HepG2 (cell line): ENCODE results near the gene U2AF1L4. TPM values are rescaled to one million over a fixed set of nuclear protein-coding genes. Genes with fewer than 3 reads are reported as not detected.

Source experiments
- ATAC-seq: fragments of 200-7000 bp; cut with Tn5 transposase; 3 replicates; pipeline ENCODE4 v1.9.1; 2020; ENCODE audit warnings: mild to moderate bottlenecking, moderate library complexity
- BruUV-seq: library from RNA; stranded (reverse); fragments of 400-500 nt; replicated peaks from 2 replicates; lab custom pipeline; 2021; lab: Mats Ljungman, UMichigan
- CTCF ChIA-PET: fragments of 300-600 bp; formaldehyde crosslinking; extraction: SDS; loops from one replicate; lab custom pipeline; 2021; ENCODE audit warnings: low total read pairs, inconsistent platforms, low intra/inter-chr PET ratio; lab: Yijun Ruan, JAX
- POLR2A ChIA-PET: fragments of 350-600 bp; sonication (Branson Sonifier 250); formaldehyde crosslinking; loops from one replicate; lab custom pipeline; 2020; ENCODE audit warnings: antibody characterized with exemption, inconsistent platforms; lab: Yijun Ruan, JAX
- DNase-seq: peaks from one replicate; pipeline ENCODE4 v3.0.0-alpha.2; 2015; ENCODE audit warnings: low spot score
- FAIRE-seq: peaks from 3 replicates; lab custom pipeline; 2011; peaks lifted over from hg19 to GRCh38; lab: Jason Lieb, UNC
- H2AFZ ChIP-seq: one replicate; pipeline ENCODE4 v1.6.1; 2011; ENCODE audit warnings: low read length, inconsistent platforms
- H3K27ac ChIP-seq: fragments of 300-600 bp; 3 replicates; pipeline ENCODE4 v1.8.0; 2011; ENCODE audit warnings: mixed run types, mild to moderate bottlenecking, mixed read lengths, low read length, inconsistent platforms; ENCODE audit not compliant: insufficient read depth; ENCODE audit errors: extremely low read length
- H3K27me3 ChIP-seq, 2 experiments: fragments of 200-600 bp in 1 of 2; 2 replicates in 1 of 2; 3 replicates in 1 of 2; pipeline versions ENCODE4 v1.6.0 to v1.8.0; 2011; ENCODE audit warnings: low read length in 2 of 2, mild to moderate bottlenecking in 2 of 2, moderate library complexity in 2 of 2, inconsistent platforms in 1 of 2; ENCODE audit not compliant: insufficient read depth in 2 of 2, control insufficient read depth in 1 of 2
- H3K36me3 ChIP-seq, 2 experiments: fragments of 200-600 bp in 1 of 2; replicated peaks in 1 of 2; 2 replicates in 1 of 2; 3 replicates in 1 of 2; pipeline versions ENCODE4 v1.5.1 to v1.8.0; 2011; ENCODE audit warnings: low read length in 2 of 2, inconsistent platforms in 1 of 2; ENCODE audit not compliant: insufficient read depth in 2 of 2, control insufficient read depth in 1 of 2
- H3K4me1 ChIP-seq: 2 replicates; pipeline ENCODE4 v1.5.1; 2012; ENCODE audit warnings: low read length, inconsistent platforms; ENCODE audit not compliant: insufficient read depth
- H3K4me2 ChIP-seq: 2 replicates; pipeline ENCODE4 v1.6.0; 2011; ENCODE audit warnings: low read depth, low read length, inconsistent platforms
- H3K4me3 ChIP-seq, 3 experiments: fragments of 200-600 bp in 1 of 3; sonication (generic), shearing (Covaris generic) in 1 of 3; replicated peaks in 1 of 3; 2 replicates each; pipeline ENCODE4 v1.5.1; 2011 to 2016; ENCODE audit warnings: low read length in 3 of 3, inconsistent platforms in 2 of 3, low read depth in 2 of 3, mild to moderate bottlenecking in 2 of 3, control low read depth in 1 of 3, mixed read lengths in 1 of 3; ENCODE audit not compliant: insufficient read depth in 1 of 3
- H3K79me2 ChIP-seq: one replicate; pipeline ENCODE4 v1.6.1; 2011; ENCODE audit warnings: low read length, inconsistent platforms; ENCODE audit not compliant: insufficient read depth
- H3K9ac ChIP-seq: 2 replicates; pipeline ENCODE4 v1.6.0; 2011; ENCODE audit warnings: mild to moderate bottlenecking, low read depth, low read length, inconsistent platforms; ENCODE audit not compliant: insufficient read depth
- H3K9me3 ChIP-seq: 2 replicates; pipeline ENCODE4 v1.5.1; 2012; ENCODE audit warnings: mild to moderate bottlenecking, low read length
- H4K20me1 ChIP-seq: 2 replicates; pipeline ENCODE4 v1.6.0; 2011; ENCODE audit warnings: inconsistent platforms, mild to moderate bottlenecking, low read length, moderate library complexity; ENCODE audit not compliant: insufficient read depth
- ETS1 ChIP-seq: sonication (generic); formaldehyde crosslinking; IDR thresholded peaks from 2 replicates; pipeline ENCODE4 v1.4.0; 2020; ENCODE audit warnings: missing genetic modification reagents
- FOXC1 ChIP-seq: sonication (generic); formaldehyde crosslinking; IDR thresholded peaks from 2 replicates; pipeline ENCODE4 v1.8.0; 2022; ENCODE audit warnings: mild to moderate bottlenecking, missing genetic modification reagents, borderline replicate concordance
- FOXO1 ChIP-seq: sonication (generic); formaldehyde crosslinking; IDR thresholded peaks from 2 replicates; pipeline ENCODE4 v1.4.0; 2020; ENCODE audit warnings: missing genetic modification reagents
- HES4 ChIP-seq: sonication (generic); formaldehyde crosslinking; IDR thresholded peaks from 2 replicates; pipeline ENCODE4 v1.9.0; 2021; ENCODE audit warnings: mild to moderate bottlenecking, missing genetic modification reagents, borderline replicate concordance
- HNRNPLL ChIP-seq: fragments of 200-400 bp; formaldehyde crosslinking; IDR thresholded peaks from 2 replicates; pipeline ENCODE4 v1.6.1; 2017; ENCODE audit warnings: mild to moderate bottlenecking, low read depth, low read length; ENCODE audit not compliant: poor library complexity, severe bottlenecking
- NFYC ChIP-seq: IDR thresholded peaks from 2 replicates; pipeline ENCODE4 v1.6.1; 2016; ENCODE audit warnings: missing genetic modification reagents, missing compliant biosample characterization
- PRDM15 ChIP-seq: sonication (generic); formaldehyde crosslinking; IDR thresholded peaks from 2 replicates; pipeline ENCODE4 v1.4.0; 2020; ENCODE audit warnings: missing genetic modification reagents
- SAP130 ChIP-seq: IDR thresholded peaks from 2 replicates; pipeline ENCODE4 v1.6.1; 2016; ENCODE audit warnings: low read depth
- SMAD1 ChIP-seq: sonication (generic); formaldehyde crosslinking; IDR thresholded peaks from 2 replicates; pipeline ENCODE4 v1.4.0; 2020; ENCODE audit warnings: missing genetic modification reagents, low read depth, mild to moderate bottlenecking, borderline replicate concordance
- THAP7 ChIP-seq: sonication (generic); formaldehyde crosslinking; IDR thresholded peaks from 2 replicates; pipeline ENCODE4 v1.8.1; 2023; ENCODE audit warnings: mild to moderate bottlenecking, missing genetic modification reagents
- ZNF644 ChIP-seq: IDR thresholded peaks from 2 replicates; pipeline ENCODE4 v1.6.1; 2016; ENCODE audit warnings: low read depth
- WGBS: methylation state at CpG from one replicate; pipeline ENCODE4 v1.1.6; 2017; ENCODE audit warnings: low lambda C conversion rate; 5-methylcytosine and 5-hydroxymethylcytosine counted together
- in situ Hi-C: cut with HindIII; loops from 2 replicates; pipeline ENCODE4 v1.10.0; 2017; ENCODE audit warnings: low pct_unique_long_range_greater_than_20kb; ENCODE audit not compliant: extremely low pct_ligation_motif_present
- intact Hi-C: fragments of 100-400 bp; cut with micrococcal nuclease; formaldehyde crosslinking; loops from one replicate; pipeline ENCODE4 v1.10.0; 2022; ENCODE audit not compliant: unreplicated experiment
- polyA plus RNA-seq, 8 experiments: library from polyadenylated mRNA; depleted of rRNA in 3 of 8; stranded (reverse) in 7 of 8; unstranded in 1 of 8; fragments of >200 nt; fragmentation: Illumina TruSeq in 4 of 8; extraction: Trizol in 4 of 8; gene quantifications; 2 replicates each; pipeline versions ENCODE4 v1.2.1 to v1.2.3, GENCODE V29; 2011 to 2016; ENCODE audit warnings: low read depth in 4 of 8, missing spikeins in 1 of 8, mixed read lengths in 1 of 8; ENCODE audit not compliant: insufficient read depth in 1 of 8
- total RNA-seq, 5 experiments: library from RNA; depleted of rRNA; stranded (reverse); fragments of >200 nt; fragmentation: Illumina TruSeq; extraction: Trizol; gene quantifications; 2 replicates each; pipeline ENCODE4 v1.2.3, GENCODE V29; 2016; ENCODE audit warnings: low read depth in 1 of 5
- TF ChIP-seq, protein P1 (sequence below): sonication (generic); formaldehyde crosslinking; IDR thresholded peaks from 2 replicates; pipeline ENCODE4 v1.4.0; 2020; ENCODE audit warnings: missing genetic modification reagents
- TF ChIP-seq, protein P2 (sequence below): sonication (generic); formaldehyde crosslinking; IDR thresholded peaks from 2 replicates; pipeline ENCODE4 v1.5.1; 2020; ENCODE audit warnings: mild to moderate bottlenecking, moderate library complexity, missing genetic modification reagents

The U2AF1L4 gene
- total and polyA plus RNA-seq, 2 of the 13 experiments (the other 11 are each of a cell fraction or from before 2014, with no cell fraction given): 7.9 to 15.4 TPM

GRCh38 chr19:35788205-35788960 lies 43.2 kb upstream of the U2AF1L4 start:
- Histone ChIP-seq H3K9me3 (no peaks in the 10 kb centered on the region), H3K4me2 (no peak overlapping the region), H3K9ac (no peak overlapping the region), H3K36me3 (no peaks in the 10 kb centered on the region), H3K27ac (no peak overlapping the region), H2AFZ (no peak overlapping the region), H3K79me2 (no peaks in the 10 kb centered on the region), H3K4me3 (no peak overlapping the region), H4K20me1 (no peaks in the 10 kb centered on the region), H3K4me1 (peaks cover 45% of the 10 kb centered on the region), H3K27me3 (peaks cover 0 to 4% of the 10 kb centered on the region in 2 experiments; a peak in 3 of 5 replicates)
- FAIRE-seq (no peak), ATAC-seq (no peak), DNase-seq (no peak)
- in situ Hi-C loops (no loop called here), intact Hi-C loops (no loop called here)
- 72% methylated on average over 11 of the region's 12 CpGs for WGBS
- BruUV-seq: no TSS peak
- ChIA-PET CTCF (no interaction called here), POLR2A (no interaction called here)
- TF ChIP-seq FOXO1 (CRISPR knock-in tag) (no peak), SMAD1 (CRISPR knock-in tag) (no peak), THAP7 (CRISPR knock-in tag) (no peak), PRDM15 (CRISPR knock-in tag) (no peak), FOXC1 (no peak), SAP130 (CRISPR knock-in tag) (no peak), NFYC (CRISPR knock-in tag) (no peak), HES4 (no peak), ETS1 (CRISPR knock-in tag) (no peak), HNRNPLL (no peak), ZNF644 (CRISPR knock-in tag) (no peak)
- TF ChIP-seq, protein P1, sequence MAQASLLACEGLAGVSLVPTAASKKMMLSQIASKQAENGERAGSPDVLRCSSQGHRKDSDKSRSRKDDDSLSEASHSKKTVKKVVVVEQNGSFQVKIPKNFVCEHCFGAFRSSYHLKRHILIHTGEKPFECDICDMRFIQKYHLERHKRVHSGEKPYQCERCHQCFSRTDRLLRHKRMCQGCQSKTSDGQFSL: no peak
- TF ChIP-seq, protein P2, sequence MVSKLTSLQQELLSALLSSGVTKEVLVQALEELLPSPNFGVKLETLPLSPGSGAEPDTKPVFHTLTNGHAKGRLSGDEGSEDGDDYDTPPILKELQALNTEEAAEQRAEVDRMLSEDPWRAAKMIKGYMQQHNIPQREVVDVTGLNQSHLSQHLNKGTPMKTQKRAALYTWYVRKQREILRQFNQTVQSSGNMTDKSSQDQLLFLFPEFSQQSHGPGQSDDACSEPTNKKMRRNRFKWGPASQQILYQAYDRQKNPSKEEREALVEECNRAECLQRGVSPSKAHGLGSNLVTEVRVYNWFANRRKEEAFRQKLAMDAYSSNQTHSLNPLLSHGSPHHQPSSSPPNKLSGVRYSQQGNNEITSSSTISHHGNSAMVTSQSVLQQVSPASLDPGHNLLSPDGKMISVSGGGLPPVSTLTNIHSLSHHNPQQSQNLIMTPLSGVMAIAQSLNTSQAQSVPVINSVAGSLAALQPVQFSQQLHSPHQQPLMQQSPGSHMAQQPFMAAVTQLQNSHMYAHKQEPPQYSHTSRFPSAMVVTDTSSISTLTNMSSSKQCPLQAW (CRISPR knock-in tag): no peak
